MCF 10A (cell line): ENCODE data around the gene STK35. TPM values are rescaled to one million over a fixed set of nuclear protein-coding genes. Genes with fewer than 3 reads are reported as not detected.

Experiments
- BruUV-seq: library from RNA; stranded (reverse); fragments of 400-500 nt; replicated peaks from 2 replicates; lab custom pipeline; 2021; lab: Mats Ljungman, UMichigan
- CTCF ChIA-PET: fragments of 300-600 bp; sonication (Branson Sonifier 250); formaldehyde crosslinking; extraction: SDS; loops from one replicate; lab custom pipeline; 2021; ENCODE audit warnings: antibody characterized with exemption, inconsistent platforms; lab: Yijun Ruan, JAX
- POLR2A ChIA-PET: fragments of 300-600, 350-650 bp; sonication (Branson Sonifier 250); formaldehyde crosslinking; extraction: SDS; loops from one replicate; lab custom pipeline; 2020; ENCODE audit warnings: antibody characterized with exemption, inconsistent platforms; lab: Yijun Ruan, JAX
- DNase-seq: peaks from one replicate; pipeline ENCODE4 v3.0.0-alpha.2; 2018; ENCODE audit not compliant: unreplicated experiment
- H3K27ac Mint-ChIP-seq: one replicate; pipeline ENCODE4 v1.8.0; 2022; ENCODE audit warnings: mild to moderate bottlenecking, low read depth, mixed read lengths; ENCODE audit not compliant: unreplicated experiment
- H3K27me3 Mint-ChIP-seq: one replicate; pipeline ENCODE4 v1.8.0; 2022; ENCODE audit warnings: mixed read lengths; ENCODE audit not compliant: insufficient read depth, unreplicated experiment
- H3K36me3 Mint-ChIP-seq: one replicate; pipeline ENCODE4 v1.8.0; 2022; ENCODE audit warnings: mild to moderate bottlenecking, moderate library complexity, mixed read lengths; ENCODE audit not compliant: insufficient read depth, unreplicated experiment
- H3K4me1 Mint-ChIP-seq: one replicate; pipeline ENCODE4 v1.8.0; 2022; ENCODE audit warnings: mixed read lengths; ENCODE audit not compliant: insufficient read depth, unreplicated experiment
- H3K4me3 Mint-ChIP-seq: one replicate; pipeline ENCODE4 v1.8.0; 2022; ENCODE audit warnings: mild to moderate bottlenecking, moderate library complexity, mixed read lengths; ENCODE audit not compliant: unreplicated experiment
- H3K9me3 Mint-ChIP-seq: one replicate; pipeline ENCODE4 v1.8.0; 2022; ENCODE audit warnings: mixed read lengths; ENCODE audit not compliant: unreplicated experiment
- intact Hi-C: fragments of 100-400 bp; cut with micrococcal nuclease; formaldehyde crosslinking; loops from 2 replicates; pipeline ENCODE4 v1.14.1; 2022
- total RNA-seq: library from RNA; stranded (reverse); gene quantifications from 2 replicates; pipeline ENCODE4 v1.2.3, GENCODE V29; 2022
- TF ChIP-seq, protein P1 (sequence below): fragments of 200-600 bp; IDR thresholded peaks from one replicate; pipeline ENCODE4 v1.8.0; 2022; ENCODE audit warnings: antibody characterized with exemption, mild to moderate bottlenecking; ENCODE audit not compliant: unreplicated experiment

The STK35 gene
- total RNA-seq, 1 experiment from 2014 or later = 18.2 TPM

DNA sequence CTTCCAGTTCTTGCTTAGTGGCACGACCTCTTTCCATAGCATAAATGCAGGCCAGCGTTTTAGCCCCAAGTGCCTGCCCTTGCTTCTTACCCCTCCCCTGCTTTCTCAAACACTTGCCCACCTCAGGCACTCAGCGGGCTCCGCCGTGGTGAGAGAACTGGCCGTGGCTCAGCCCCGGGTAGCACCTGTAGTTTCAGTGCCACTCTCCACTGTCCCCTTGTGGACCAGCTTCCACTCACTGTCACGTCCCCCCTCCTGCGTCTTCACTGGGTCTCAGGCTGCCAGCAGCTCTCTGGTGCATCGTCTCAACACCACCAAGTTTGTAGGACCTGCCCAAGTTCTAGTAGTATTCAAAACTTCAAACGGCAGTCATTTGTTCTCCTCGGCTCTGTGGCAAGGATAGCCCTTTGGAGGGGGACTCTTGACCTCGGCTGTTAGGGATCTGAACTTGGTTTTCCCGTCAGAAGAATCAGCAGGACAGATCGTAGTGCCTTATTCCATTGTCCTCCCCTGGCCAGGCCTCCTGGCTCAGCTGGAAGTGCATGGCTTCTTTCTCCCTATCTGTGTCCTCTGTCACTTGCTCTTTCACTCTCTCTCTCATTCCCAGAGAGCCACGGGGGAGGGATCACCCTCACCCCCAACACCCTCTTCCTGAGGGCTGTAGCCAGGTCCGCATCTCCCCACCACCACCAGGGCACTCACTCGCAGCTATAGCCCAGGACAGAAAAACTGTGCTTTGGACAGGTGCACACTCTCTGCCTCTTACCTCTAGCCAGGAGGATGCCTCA is 44.6 kb downstream of the STK35 start:
- BruUV-seq = no TSS peak
- DNase-seq = no peak
- H3K36me3 Mint-ChIP-seq = peaks cover 30% of the 10 kb centered on the region

DNA sequence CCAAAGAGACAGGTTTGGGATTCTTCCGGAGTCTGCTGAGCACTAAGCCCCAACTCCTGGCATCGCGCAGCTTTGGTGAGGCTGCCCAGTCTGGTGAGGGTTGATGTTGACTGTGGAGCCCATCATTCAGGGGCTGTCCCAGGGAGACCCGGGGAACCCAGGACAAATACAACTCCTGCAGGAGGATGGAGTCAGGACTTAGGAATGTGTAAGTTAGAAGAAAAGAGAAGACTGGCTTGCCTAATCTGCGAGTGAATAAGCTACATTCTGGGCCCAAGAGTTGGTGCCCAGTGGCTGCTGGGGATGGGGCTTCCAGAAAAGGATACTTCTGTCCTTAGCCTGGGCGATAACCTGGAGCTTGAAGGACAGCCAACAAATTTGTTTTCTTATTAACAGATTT is 47.9 kb downstream of the STK35 start:
- CTCF ChIA-PET = interaction anchor here (0.6 to 1.9 kb wide), 5 partner anchors 9 to 1191 kb away, joined by 3 to 5 read pairs (median 5); no protein-coding TSS in a partner anchor
- H3K27ac Mint-ChIP-seq = no peak overlapping the region
- BruUV-seq = no TSS peak

More for the DNA sequence above, 44.6 kb downstream of the STK35 start:
- Mint-ChIP-seq H3K27me3 (no peaks in the 10 kb centered on the region), H3K4me3 (no peak overlapping the region), H3K27ac (no peak overlapping the region), H3K9me3 (no peaks in the 10 kb centered on the region), H3K4me1 (peaks cover 12% of the 10 kb centered on the region)
- intact Hi-C loops = no loop called here
- TF ChIP-seq, protein P1, sequence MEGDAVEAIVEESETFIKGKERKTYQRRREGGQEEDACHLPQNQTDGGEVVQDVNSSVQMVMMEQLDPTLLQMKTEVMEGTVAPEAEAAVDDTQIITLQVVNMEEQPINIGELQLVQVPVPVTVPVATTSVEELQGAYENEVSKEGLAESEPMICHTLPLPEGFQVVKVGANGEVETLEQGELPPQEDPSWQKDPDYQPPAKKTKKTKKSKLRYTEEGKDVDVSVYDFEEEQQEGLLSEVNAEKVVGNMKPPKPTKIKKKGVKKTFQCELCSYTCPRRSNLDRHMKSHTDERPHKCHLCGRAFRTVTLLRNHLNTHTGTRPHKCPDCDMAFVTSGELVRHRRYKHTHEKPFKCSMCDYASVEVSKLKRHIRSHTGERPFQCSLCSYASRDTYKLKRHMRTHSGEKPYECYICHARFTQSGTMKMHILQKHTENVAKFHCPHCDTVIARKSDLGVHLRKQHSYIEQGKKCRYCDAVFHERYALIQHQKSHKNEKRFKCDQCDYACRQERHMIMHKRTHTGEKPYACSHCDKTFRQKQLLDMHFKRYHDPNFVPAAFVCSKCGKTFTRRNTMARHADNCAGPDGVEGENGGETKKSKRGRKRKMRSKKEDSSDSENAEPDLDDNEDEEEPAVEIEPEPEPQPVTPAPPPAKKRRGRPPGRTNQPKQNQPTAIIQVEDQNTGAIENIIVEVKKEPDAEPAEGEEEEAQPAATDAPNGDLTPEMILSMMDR = no peak
- ChIA-PET CTCF (no interaction called here), POLR2A (no interaction called here)

GRCh38 chr20:2150660-2151059 is 49.0 kb downstream of the STK35 start:
- intact Hi-C loops = loop anchor here (10.0 kb wide), 1 partner anchor 46 kb away; the partner anchor contains the start of gene STK35
- peaks cover 19% of the 10 kb centered on the region for H3K36me3 Mint-ChIP-seq
- peaks cover 24% of the 10 kb centered on the region for H3K4me1 Mint-ChIP-seq
- DNase-seq = peak; percentile 34
- TF ChIP-seq, protein P1 = no peak
- no peaks in the 10 kb centered on the region for H3K9me3 Mint-ChIP-seq
- no peaks in the 10 kb centered on the region for H3K27me3 Mint-ChIP-seq
- H3K4me3 Mint-ChIP-seq = no peak overlapping the region
- peak overlapping the region; percentile 92 for H3K27ac Mint-ChIP-seq
- ChIA-PET POLR2A (interaction anchor here (0.6 to 7.5 kb wide), 6 partner anchors 8 to 978 kb away, joined by 3 to 51 read pairs (median 4); no protein-coding TSS in a partner anchor), CTCF (interaction anchor here (0.7 to 1.4 kb wide), 5 partner anchors 13 to 186 kb away, joined by 3 to 5 read pairs (median 3); no protein-coding TSS in a partner anchor)
- no TSS peak for BruUV-seq

More for the DNA sequence above, 47.9 kb downstream of the STK35 start:
- Mint-ChIP-seq H3K9me3 (no peaks in the 10 kb centered on the region), H3K4me1 (peaks cover 24% of the 10 kb centered on the region), H3K36me3 (peaks cover 24% of the 10 kb centered on the region), H3K27me3 (no peaks in the 10 kb centered on the region), H3K4me3 (no peak overlapping the region)
- TF ChIP-seq, protein P1 = no peak
- POLR2A ChIA-PET = interaction anchor here (2.2 to 7.5 kb wide), 2 partner anchors 17 to 46 kb away, joined by 11 to 51 read pairs; no protein-coding TSS in a partner anchor
- peak; percentile 18 for DNase-seq
- intact Hi-C loops = no loop called here

DNA sequence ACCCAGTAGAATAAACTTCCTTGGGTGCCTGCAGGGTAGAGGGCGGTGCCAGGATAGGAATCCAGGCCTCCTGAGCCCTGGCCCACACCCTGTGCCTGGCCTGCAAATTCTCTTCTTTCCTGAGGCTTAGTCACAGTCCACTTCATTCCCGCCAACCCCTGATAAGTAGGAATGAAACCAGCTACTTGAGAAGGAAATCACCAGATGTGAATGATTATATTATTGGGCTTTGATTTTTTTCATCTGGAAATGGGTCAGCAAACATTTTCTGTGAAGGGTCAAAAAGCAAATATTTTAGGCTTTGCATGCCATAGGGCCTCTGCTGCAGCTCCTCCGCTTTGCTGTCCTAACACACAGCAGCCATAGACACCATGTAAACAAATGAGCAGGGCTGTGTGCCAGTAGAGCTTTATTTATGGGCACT is 50.2 kb downstream of the STK35 start:
- Mint-ChIP-seq H3K4me1 (peaks cover 31% of the 10 kb centered on the region), H3K36me3 (peaks cover 11% of the 10 kb centered on the region), H3K4me3 (no peak overlapping the region), H3K27ac (peak overlapping the region; percentile 92), H3K9me3 (no peaks in the 10 kb centered on the region), H3K27me3 (no peaks in the 10 kb centered on the region)
- intact Hi-C loops = loop anchor here (10.0 kb wide), 1 partner anchor 47 kb away; the partner anchor contains the start of gene STK35
- ChIA-PET POLR2A (interaction anchor here (0.6 to 7.5 kb wide), 11 partner anchors 9 to 373 kb away, joined by 3 to 51 read pairs (median 4); no protein-coding TSS in a partner anchor), CTCF (interaction anchor here (0.6 to 2.9 kb wide), 7 partner anchors 8 to 819 kb away, joined by 3 to 19 read pairs (median 3); no protein-coding TSS in a partner anchor)
- BruUV-seq = no TSS peak
- TF ChIP-seq, protein P1 = no peak
- DNase-seq = peak; percentile 64
